Measurements from ENCODE around the gene FOXD4L1. TPM values are rescaled to one million over a fixed set of nuclear protein-coding genes. Genes with fewer than 3 reads are reported as not detected.
"Not testable (repeated sequence)": the region's sequence is repeated elsewhere in the genome, so short reads cannot be mapped to it uniquely, and the experiment has no call there.

The FOXD4L1 gene
- total and polyA plus RNA-seq, 9 of the 15 experiments (the other 6 are each of a cell fraction or from before 2014, with no cell fraction given), result 0.06 to 0.47 (median 0.22) TPM; not detected in 2

- H3K36me3 ChIP-seq (ENCODE audit: control insufficient read depth, insufficient read depth, low read length); H3K79me2 ChIP-seq (ENCODE audit: control insufficient read depth, insufficient read depth, low read length); POLR2A ChIA-PET; H3K9me3 ChIP-seq (replicated peaks; ENCODE audit: control insufficient read depth, insufficient read depth, low read depth, low read length); FAIRE-seq; H3K9me1 ChIP-seq (ENCODE audit: control insufficient read depth, insufficient read depth, low read length); intact Hi-C loops (cut with micrococcal nuclease); CTCF ChIA-PET (ENCODE audit: low intra/inter-chr PET ratio); H3K27me3 ChIP-seq (ENCODE audit: control insufficient read depth in 2 of 2, insufficient read depth in 2 of 2, low read length in 2 of 2); in situ Hi-C loops (cut with MboI); H4K20me1 ChIP-seq (replicated peaks; ENCODE audit: control insufficient read depth, insufficient read depth, low read length); BruUV-seq (replicated peaks): not testable (repeated sequence)
- Histone ChIP-seq H3K4me2 (ENCODE audit: insufficient read depth, low read length) (peak overlapping the region; percentile 74; the same call in 1 of the 2 replicates), H3K27ac (ENCODE audit: extremely low read depth, low read depth, low read length) (peak overlapping the region; percentile 68; the same call in 1 of the 3 replicates), H3K4me1 (replicated peaks in 1 of 2; ENCODE audit: control insufficient read depth in 2 of 2, insufficient read depth in 2 of 2, low read length in 2 of 2) (peaks cover 0 to 11% of the 10 kb centered on the region in 2 experiments; a peak in 2 of 5 replicates), H2AFZ (ENCODE audit: low read depth, low read length) (0 out of 2 replicates have a peak overlapping the region, but pooled peaks have one; percentile 68), H3K4me3 (peak overlapping the region; percentile 50), H3K9ac (ENCODE audit: insufficient read depth in 1 of 2, low read depth in 2 of 2, low read length in 2 of 2) (peak overlapping the region; percentile 66 to 94; a peak in 3 of 4 replicates)
- 62% methylated on average over 7 of the region's 64 CpGs for WGBS (ENCODE audit: insufficient coverage, low coverage, missing lambda C conversion rate)
- DNase-seq (ENCODE audit: extremely low read depth in 1 of 4, low spot score in 3 of 4), result peak in 2 of 4 experiments; percentile 2 to 4
- ATAC-seq, result peak; percentile 31
These were observed 43.6 kb downstream of the FOXD4L1 start for GRCh38 chr2:113541976-113542485.

GRCh38 chr2:113542529-113542928 lies 44.1 kb downstream of the FOXD4L1 start:
- POLR2A ChIA-PET; H3K36me3 ChIP-seq (ENCODE audit: control insufficient read depth, insufficient read depth, low read length); ATAC-seq; H3K9me1 ChIP-seq (ENCODE audit: control insufficient read depth, insufficient read depth, low read length); DNase-seq (ENCODE audit: extremely low read depth in 1 of 4, low spot score in 3 of 4); FAIRE-seq; H3K27ac ChIP-seq (ENCODE audit: extremely low read depth, low read depth, low read length); H3K27me3 ChIP-seq (ENCODE audit: control insufficient read depth in 2 of 2, insufficient read depth in 2 of 2, low read length in 2 of 2); H3K4me3 ChIP-seq; H3K9me3 ChIP-seq (replicated peaks; ENCODE audit: control insufficient read depth, insufficient read depth, low read depth, low read length); H3K4me2 ChIP-seq (ENCODE audit: insufficient read depth, low read length); H4K20me1 ChIP-seq (replicated peaks; ENCODE audit: control insufficient read depth, insufficient read depth, low read length); in situ Hi-C loops (cut with MboI); H3K9ac ChIP-seq (ENCODE audit: insufficient read depth in 1 of 2, low read depth in 2 of 2, low read length in 2 of 2); H2AFZ ChIP-seq (ENCODE audit: low read depth, low read length); intact Hi-C loops (cut with micrococcal nuclease); CTCF ChIA-PET (ENCODE audit: low intra/inter-chr PET ratio); BruUV-seq (replicated peaks); H3K79me2 ChIP-seq (ENCODE audit: control insufficient read depth, insufficient read depth, low read length): not testable (repeated sequence)
- peaks cover 0 to 11% of the 10 kb centered on the region in 2 experiments; a peak in 2 of 5 replicates for H3K4me1 ChIP-seq (replicated peaks in 1 of 2; ENCODE audit: control insufficient read depth in 2 of 2, insufficient read depth in 2 of 2, low read length in 2 of 2)
- WGBS (ENCODE audit: insufficient coverage, low coverage, missing lambda C conversion rate), result 88% methylated on average over 3 of the region's 9 CpGs

Other genes with a start within 250 kb of the FOXD4L1 start
- gene PAX8, start 219.7 kb upstream of the FOXD4L1 start, total RNA-seq (2014; rRNA removed), result 1.1 and 1.7 TPM in 2 replicates
- 0.38 and 0.40 TPM in 2 replicates for gene PAX8, start 219.7 kb upstream of the FOXD4L1 start, total RNA-seq (2014; rRNA removed; fragmentation: Illumina TruSeq; extraction: Trizol)
- 0.51 and 0.60 TPM in 2 replicates for gene PAX8, start 219.7 kb upstream of the FOXD4L1 start, total RNA-seq (2015; rRNA removed; fragmentation: Illumina TruSeq; extraction: Trizol)
- gene PAX8, start 219.7 kb upstream of the FOXD4L1 start, total RNA-seq (2021), result 1.3 and 2.1 TPM in 2 replicates
- gene PAX8, start 219.7 kb upstream of the FOXD4L1 start, polyA plus RNA-seq (2011; rRNA removed), result 0.47 and 0.83 TPM in 2 replicates
- 1.1 and 1.6 TPM in 2 replicates for gene PAX8, start 219.7 kb upstream of the FOXD4L1 start, polyA plus RNA-seq (2014; fragmentation: Illumina TruSeq; extraction: Trizol)
- gene PAX8, start 219.7 kb upstream of the FOXD4L1 start, polyA plus RNA-seq (2014; fragmentation: Nextera tagmentation; extraction: Ambion mirVana), result under 1 TPM; 0.13 to 0.34 TPM
- gene PAX8, start 219.7 kb upstream of the FOXD4L1 start, polyA plus RNA-seq (2014; rRNA removed), result 0.78 and 1.3 TPM in 2 replicates
- gene ZNG1B, start 61.0 kb upstream of the FOXD4L1 start, total RNA-seq (2014; rRNA removed), result 37.4 and 46.4 TPM in 2 replicates
- 62.5 and 64.2 TPM in 2 replicates for gene ZNG1B, start 61.0 kb upstream of the FOXD4L1 start, total RNA-seq (2014; rRNA removed; fragmentation: Illumina TruSeq; extraction: Trizol)
- gene ZNG1B, start 61.0 kb upstream of the FOXD4L1 start, total RNA-seq (2015; rRNA removed; fragmentation: Illumina TruSeq; extraction: Trizol), result 56.6 and 58.0 TPM in 2 replicates
- gene ZNG1B, start 61.0 kb upstream of the FOXD4L1 start, total RNA-seq (2021), result 40.7 and 42.5 TPM in 2 replicates
- gene ZNG1B, start 61.0 kb upstream of the FOXD4L1 start, polyA plus RNA-seq (2011; rRNA removed), result 30.3 and 44.4 TPM in 2 replicates
- gene ZNG1B, start 61.0 kb upstream of the FOXD4L1 start, polyA plus RNA-seq (2014; fragmentation: Illumina TruSeq; extraction: Trizol), result 33.8 and 38.9 TPM in 2 replicates
- 100 to 1,000 TPM; 106 to 108 TPM for gene ZNG1B, start 61.0 kb upstream of the FOXD4L1 start, polyA plus RNA-seq (2014; fragmentation: Nextera tagmentation; extraction: Ambion mirVana)
- gene ZNG1B, start 61.0 kb upstream of the FOXD4L1 start, polyA plus RNA-seq (2014; rRNA removed), result 45.0 and 50.1 TPM in 2 replicates
- 2.2 and 3.5 TPM in 2 replicates for gene RABL2A, start 128.6 kb downstream of the FOXD4L1 start, total RNA-seq (2014; rRNA removed)
- gene RABL2A, start 128.6 kb downstream of the FOXD4L1 start, total RNA-seq (2014; rRNA removed; fragmentation: Illumina TruSeq; extraction: Trizol), result 2.1 and 3.2 TPM in 2 replicates
- 3.4 and 4.8 TPM in 2 replicates for gene RABL2A, start 128.6 kb downstream of the FOXD4L1 start, total RNA-seq (2015; rRNA removed; fragmentation: Illumina TruSeq; extraction: Trizol)
- gene RABL2A, start 128.6 kb downstream of the FOXD4L1 start, total RNA-seq (2021), result 3.2 and 4.2 TPM in 2 replicates
- gene RABL2A, start 128.6 kb downstream of the FOXD4L1 start, polyA plus RNA-seq (2011; rRNA removed), result 5.3 and 5.8 TPM in 2 replicates
- gene RABL2A, start 128.6 kb downstream of the FOXD4L1 start, polyA plus RNA-seq (2014; fragmentation: Illumina TruSeq; extraction: Trizol), result 2.8 and 4.7 TPM in 2 replicates
- gene RABL2A, start 128.6 kb downstream of the FOXD4L1 start, polyA plus RNA-seq (2014; fragmentation: Nextera tagmentation; extraction: Ambion mirVana), result under 1 TPM; 0.27 to 0.34 TPM
- 3.0 and 5.1 TPM in 2 replicates for gene RABL2A, start 128.6 kb downstream of the FOXD4L1 start, polyA plus RNA-seq (2014; rRNA removed)

Data from K562 (cell line).